Anterior cingulate cortex (tissue), 58 donors: Measurements from ENCODE around the gene GIPC3.

Experiments used
- DNase-seq, 58 donors: peaks; one replicate each; lab custom pipeline; 2025; lab: John Stamatoyannopoulos, UW

Gene GIPC3

DNA sequence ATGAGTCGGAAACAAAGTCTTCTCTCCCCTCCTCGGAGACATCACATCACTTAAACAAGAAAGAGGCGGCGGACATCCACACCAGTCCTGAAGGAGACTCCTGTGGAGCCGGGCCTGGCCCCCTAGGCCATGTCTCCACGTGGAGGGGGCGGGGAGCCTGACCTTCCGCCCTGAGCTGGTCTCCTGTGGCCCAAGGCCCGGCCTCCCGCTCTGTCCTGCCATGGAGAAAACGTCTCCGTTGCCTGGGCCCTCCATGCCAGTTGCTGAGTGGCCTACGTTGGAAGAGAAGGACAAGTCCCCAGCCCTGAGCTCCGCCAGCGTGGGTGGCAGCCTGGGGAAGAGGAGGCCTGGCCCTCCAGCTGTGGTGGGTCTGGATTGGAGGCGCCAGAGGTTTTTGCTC is 46.8 kb downstream of the GIPC3 start:
- no peak for DNase-seq

DNA sequence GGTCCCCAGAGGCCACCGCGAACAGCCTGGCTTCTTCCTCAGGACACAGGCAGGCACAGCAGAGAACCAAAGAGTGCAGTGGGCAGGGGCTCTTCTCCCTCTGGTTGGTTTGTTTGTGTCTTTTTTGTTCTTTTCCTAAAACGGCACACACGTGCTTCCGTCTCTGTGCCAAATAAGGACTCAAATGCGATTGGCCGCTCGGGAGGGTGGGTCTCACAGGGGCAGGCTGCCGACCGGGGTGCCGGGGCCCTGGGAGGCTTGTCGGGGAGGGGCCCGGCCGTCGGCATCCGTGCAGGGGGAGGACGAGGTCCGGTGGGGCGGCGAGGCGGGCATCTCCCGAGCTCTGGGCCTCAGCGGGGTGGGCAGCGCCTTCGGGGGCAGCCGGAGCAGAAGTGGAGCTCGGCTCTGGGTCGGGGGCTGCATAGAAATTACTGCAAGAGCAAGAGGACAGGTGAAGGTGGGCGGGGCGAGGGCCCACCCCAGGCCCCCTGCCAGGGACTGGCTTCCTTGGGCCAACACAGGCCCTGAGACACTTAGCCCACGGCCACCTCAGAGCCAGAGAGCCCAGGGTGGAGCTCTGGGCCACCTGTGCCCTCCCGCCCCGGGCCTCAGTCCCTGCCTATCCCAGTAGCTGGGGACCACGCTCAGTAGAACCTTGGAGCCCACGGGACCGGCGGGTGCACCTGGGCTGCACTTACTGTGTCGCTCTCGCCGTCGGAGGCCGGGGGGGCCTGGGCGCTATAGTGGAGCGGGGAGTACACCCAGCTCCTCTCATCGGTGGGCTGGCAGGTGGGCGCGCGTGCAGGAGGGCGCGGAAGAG is 47.7 kb downstream of the GIPC3 start:
- peak in 47 of 58 donors; percentile 7 to 78 (median 36) for DNase-seq

- DNase-seq = no peak
Observed at GRCh38 chr19:3633559-3633988, 48.3 kb downstream of the GIPC3 start.

DNA sequence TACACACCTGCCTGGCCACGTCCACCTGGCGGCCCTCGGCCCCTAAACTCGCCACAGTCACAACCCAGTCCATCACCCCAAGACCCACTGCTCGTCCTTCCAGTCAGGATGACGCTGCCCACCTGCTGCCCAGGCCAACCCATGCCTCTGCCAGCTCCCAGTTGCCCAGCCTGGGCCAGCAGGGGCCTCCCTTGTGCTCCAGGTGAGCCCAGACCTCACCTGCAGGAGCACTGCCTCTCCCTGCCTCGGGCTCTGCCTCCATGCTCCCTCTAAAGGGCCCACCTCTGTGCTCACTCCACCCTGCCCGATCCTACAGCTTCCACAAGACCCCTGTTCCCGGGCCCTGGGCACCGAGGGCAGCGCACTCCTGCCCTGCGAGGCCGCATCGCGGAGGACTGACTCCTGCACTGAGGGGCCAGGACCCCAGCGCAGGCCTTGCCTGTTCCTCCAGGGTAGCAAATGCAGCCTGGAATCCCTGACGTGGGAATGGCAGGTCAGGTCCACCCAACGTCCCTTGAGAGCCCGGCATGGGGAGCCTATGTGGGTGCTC is 49.3 kb downstream of the GIPC3 start:
- no peak for DNase-seq

DNA sequence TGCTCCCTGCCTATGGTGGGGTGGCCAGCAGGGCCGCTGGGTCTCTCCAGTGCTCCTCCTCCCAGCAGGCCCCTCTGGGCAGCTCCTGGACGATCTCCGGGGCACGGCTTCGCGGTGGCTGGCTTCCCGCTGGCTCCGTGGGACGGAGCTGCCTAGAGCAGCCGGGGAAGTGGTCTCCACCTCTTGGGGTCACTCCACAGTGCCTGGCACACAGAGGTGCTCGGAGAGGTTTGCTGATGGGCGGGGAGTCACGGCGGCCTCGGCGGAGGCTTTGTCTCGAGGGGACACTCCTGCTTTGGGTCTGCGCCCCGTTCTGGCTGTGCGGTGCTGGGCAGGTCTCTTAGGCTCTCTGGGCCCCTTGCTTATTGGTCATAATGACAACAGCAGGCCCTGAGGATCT is 51.2 kb downstream of the GIPC3 start:
- DNase-seq = no peak

DNA sequence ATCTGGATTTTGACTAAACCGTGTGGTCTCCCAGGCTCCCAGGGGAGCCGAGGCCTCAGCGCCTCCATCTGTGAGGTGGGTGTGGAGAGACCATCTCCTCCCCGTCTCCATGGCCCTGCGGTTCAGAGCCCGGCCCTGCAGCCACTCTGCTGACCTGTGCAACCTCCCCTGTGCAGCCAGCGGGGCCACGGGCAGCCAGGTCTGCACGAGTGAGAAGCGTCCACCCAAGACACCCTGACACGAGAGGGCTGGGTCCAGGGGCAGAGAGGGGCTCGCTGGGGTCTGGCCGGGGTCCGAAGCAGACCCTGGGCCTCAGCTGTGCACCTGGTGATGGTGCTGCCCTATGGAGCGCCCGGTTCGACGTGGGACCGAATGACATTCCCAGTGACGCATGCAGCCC is 51.7 kb downstream of the GIPC3 start:
- DNase-seq = no peak

DNA sequence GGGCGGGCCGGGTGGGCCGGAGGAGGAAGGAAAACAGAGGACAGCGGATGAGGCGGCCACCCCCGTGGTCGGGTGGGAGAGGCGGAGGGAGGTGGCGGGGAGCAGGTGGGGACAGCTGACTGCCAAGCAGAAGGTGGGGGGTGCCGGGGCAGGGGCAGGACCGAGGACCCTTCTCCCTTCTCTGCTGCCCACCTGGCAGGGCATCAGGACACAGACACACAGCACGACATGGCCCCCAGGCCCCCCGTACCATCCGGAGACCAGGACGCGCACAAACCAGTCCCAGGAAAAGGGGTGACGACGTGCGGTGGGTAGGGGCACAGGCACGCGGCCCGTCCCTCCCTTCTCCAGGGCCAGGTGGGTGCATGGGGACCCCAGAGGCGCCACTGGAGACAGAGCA is 52.3 kb downstream of the GIPC3 start:
- no peak for DNase-seq

DNA sequence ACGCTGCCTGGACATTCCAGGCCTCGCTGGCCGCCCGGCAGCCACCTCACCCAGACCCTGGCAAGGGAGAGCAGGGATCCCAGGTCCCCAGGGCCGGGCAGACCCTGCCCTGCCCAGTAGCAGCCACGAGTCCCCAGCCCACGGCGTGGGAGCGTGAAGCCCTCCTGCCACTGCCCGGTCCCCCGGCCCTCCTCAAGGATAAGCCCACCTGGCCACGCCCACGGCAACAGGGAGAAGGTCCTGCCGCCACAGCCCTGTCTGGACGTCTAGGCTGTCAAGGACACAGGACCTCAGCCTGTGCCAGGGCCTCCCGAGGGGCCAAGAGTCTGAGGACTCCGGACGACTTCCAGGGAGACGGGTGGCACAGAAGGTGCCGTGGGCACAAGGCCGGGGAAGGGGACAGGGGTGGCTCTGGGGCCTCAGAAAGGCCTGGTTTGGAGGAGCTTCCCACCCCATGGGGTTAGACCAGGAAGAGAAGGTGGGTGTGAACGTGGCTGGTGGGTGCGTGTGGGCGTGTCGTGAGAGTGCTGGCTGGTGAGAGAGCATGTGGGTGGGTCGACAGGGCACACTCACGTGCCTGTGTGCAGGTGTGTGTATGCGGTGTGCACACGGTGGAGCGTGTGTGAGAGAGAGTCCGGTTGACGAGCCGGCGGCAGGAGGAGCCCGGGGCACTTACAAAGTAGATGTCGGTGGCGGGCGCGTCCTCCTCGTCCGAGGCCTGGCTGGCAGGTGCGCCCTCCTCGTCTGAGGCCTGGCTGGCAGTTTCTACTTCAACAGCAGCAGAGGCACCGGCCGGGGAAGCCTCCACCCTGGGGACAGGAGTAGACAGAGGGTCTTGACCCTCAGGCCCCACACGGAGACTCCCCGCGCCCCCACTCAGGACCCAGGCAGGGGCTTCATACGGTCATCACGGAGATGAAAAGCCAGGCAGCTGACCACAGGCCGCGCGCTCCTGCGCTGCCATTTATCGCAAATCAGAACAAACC is 53.2 kb downstream of the GIPC3 start:
- DNase-seq = no peak

- DNase-seq = no peak
Observed at GRCh38 chr19:3639479-3639878, 54.2 kb downstream of the GIPC3 start.

GRCh38 chr19:3641515-3642269 is 56.4 kb downstream of the GIPC3 start:
- DNase-seq = no peak

DNA sequence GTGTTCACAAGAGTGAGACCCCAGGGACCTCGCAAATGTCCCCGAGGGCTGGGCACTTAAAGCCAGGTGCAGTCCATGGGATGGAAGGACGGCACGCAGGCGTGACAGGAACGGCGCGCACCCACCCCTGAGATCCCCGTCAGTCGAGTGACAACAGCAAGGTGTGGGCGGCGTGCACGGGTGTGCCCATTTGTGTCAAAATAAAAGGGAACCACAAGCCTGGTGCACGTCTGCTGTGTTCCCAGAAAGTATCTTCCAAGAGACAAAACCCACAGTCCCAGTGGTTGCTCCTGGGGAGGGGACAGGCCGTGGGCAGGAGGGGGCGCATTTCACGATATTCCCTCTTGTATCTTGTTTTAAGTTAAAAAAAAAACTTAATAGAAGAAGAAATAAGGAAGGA is 57.0 kb downstream of the GIPC3 start:
- DNase-seq = peak in 9 of 58 donors; percentile 6 to 31 (median 14)
